ENCODE results near the gene ZNF425.
"Not testable (repeated sequence)": the region's sequence is repeated elsewhere in the genome, so short reads cannot be mapped to it uniquely, and the experiment has no call there.

- not testable (repeated sequence) for TF ChIP-seq CTCF, POLR2AphosphoS5, POLR2A, EP300 (IDR thresholded peaks at IDR 0.05)
Measured at GRCh38 chr7:149092244-149092643, 33.9 kb downstream of the ZNF425 start.

All from stomach (tissue), 4 donors.